ENCODE results near the gene PSPN. TPM values are rescaled to one million over a fixed set of nuclear protein-coding genes. Genes with fewer than 3 reads are reported as not detected.
A peak's percentile ranks its signal among the peaks of the same experiment; 100 is the strongest.

Gene PSPN
- total RNA-seq (2011; cell fraction: chromatin; rRNA removed; ENCODE audit: low replicate concordance) = 2.1 and 5.7 TPM in 2 replicates
- total RNA-seq (2011; cell fraction: nucleolus; rRNA removed) = 2.4 and 2.7 TPM in 2 replicates
- total RNA-seq (2011; cell fraction: nucleoplasm; rRNA removed) = 2.9 and 4.5 TPM in 2 replicates
- total RNA-seq (2014; rRNA removed) (0.78 and 0.82 TPM in 2 replicates), total RNA-seq (2014; rRNA removed; fragmentation: Illumina TruSeq; extraction: Trizol) (0.45 and 0.58 TPM in 2 replicates), total RNA-seq (2015; rRNA removed; fragmentation: Illumina TruSeq; extraction: Trizol) (0.83 and 0.87 TPM in 2 replicates), total RNA-seq (2021) (1.1 TPM in 2 replicates), polyA plus RNA-seq (2011; rRNA removed) (0.25 and 0.32 TPM in 2 replicates), polyA plus RNA-seq (2014; fragmentation: Illumina TruSeq; extraction: Trizol) (0.55 and 0.58 TPM in 2 replicates), polyA plus RNA-seq (2014; fragmentation: Nextera tagmentation; extraction: Ambion mirVana) (under 1 TPM; 0.21 to 0.29 TPM), polyA plus RNA-seq (2014; rRNA removed) (0.28 and 0.40 TPM in 2 replicates), polyA minus RNA-seq (2011; rRNA and poly(A)+ RNA removed) (0.39 and 0.56 TPM in 2 replicates), Bru-seq, nascent RNA (percentile 43 among the genes with signal in this experiment), BruChase-seq, experiment 1, labeled RNA remaining after a 2-hour chase (percentile 50 among the genes with signal in this experiment), BruChase-seq, experiment 2, labeled RNA remaining after a 6-hour chase (percentile 50 among the genes with signal in this experiment)
- polyA plus RNA-seq (2011; cell fraction: cytosol; rRNA removed) = 0.58 and 0.88 TPM in 2 replicates
- 0.72 and 1.00 TPM in 2 replicates for polyA plus RNA-seq (2011; cell fraction: nucleus; rRNA removed)
- polyA plus RNA-seq (2012) = 0.47 and 0.86 TPM in 2 replicates
- polyA minus RNA-seq (2011; cell fraction: cytosol; rRNA and poly(A)+ RNA removed) = 1.1 and 2.7 TPM in 2 replicates
- 0.67 and 0.81 TPM in 2 replicates for polyA minus RNA-seq (2011; cell fraction: nucleus; rRNA and poly(A)+ RNA removed)
- long read RNA-seq, experiment 1, transcript PSPN-202 (1 exons, 3,911 nt) = major isoform, 5 of 5 reads
- long read RNA-seq, experiment 1, partial matches to known transcripts = 0 of 5 reads
- long read RNA-seq, experiment 1, other reads (novel, unspliced or antisense) = 0 of 5 reads
- long read RNA-seq, experiment 2 = 0 reads
- long read RNA-seq, experiment 3, partial matches to known transcripts = 0 of 1 reads
- long read RNA-seq, experiment 3, other reads (novel, unspliced or antisense) = 0 of 1 reads

- Histone ChIP-seq H3K4me3 (no peak within 1 kb of the TSS), H3K36me3 (ENCODE audit: control insufficient read depth, insufficient read depth, low read length) (peaks cover 40% of the 10 kb centered on the region; the same call in 2 of the 3 replicates), H2AFZ (ENCODE audit: low read depth, low read length) (no peak within 1 kb of the TSS), H3K79me2 (ENCODE audit: control insufficient read depth, insufficient read depth, low read length) (peaks cover 7% of the 10 kb centered on the region; the same call in 2 of the 3 replicates), H3K27ac (ENCODE audit: extremely low read depth, low read depth, low read length) (no peak within 1 kb of the TSS), H3K9me1 (ENCODE audit: control insufficient read depth, insufficient read depth, low read length) (no peaks in the 10 kb centered on the region), H3K9me3 (replicated peaks; ENCODE audit: control insufficient read depth, insufficient read depth, low read depth, low read length) (no peaks in the 10 kb centered on the region), H3K4me1 (replicated peaks in 1 of 2; ENCODE audit: control insufficient read depth in 2 of 2, insufficient read depth in 2 of 2, low read length in 2 of 2) (peaks cover 8 to 54% of the 10 kb centered on the region in 2 experiments), H3K27me3 (ENCODE audit: control insufficient read depth in 2 of 2, insufficient read depth in 2 of 2, low read length in 2 of 2) (no peaks in the 10 kb centered on the region), H3K4me2 (ENCODE audit: insufficient read depth, low read length) (no peak within 1 kb of the TSS), H3K9ac (ENCODE audit: insufficient read depth in 1 of 2, low read depth in 2 of 2, low read length in 2 of 2) (peak within 1 kb of the TSS in 1 of 2 experiments; percentile 86; a peak in 2 of 4 replicates), H4K20me1 (replicated peaks; ENCODE audit: control insufficient read depth, insufficient read depth, low read length) (no peaks in the 10 kb centered on the region)
- no peak for ATAC-seq
- in situ Hi-C loops (cut with MboI) (no loop called here), intact Hi-C loops (cut with micrococcal nuclease) (no loop called here)
- 95% methylated on average over 20 of the region's 25 CpGs for WGBS (ENCODE audit: insufficient coverage, low coverage, missing lambda C conversion rate)
- no peak for FAIRE-seq
- TF ChIP-seq POLR2G (IDR thresholded peaks at IDR 0.05; ENCODE audit: low read depth, low read length) (peak; percentile 14; the same call in 1 of the 2 replicates), NCOA6 (IDR thresholded peaks at IDR 0.05) (no peak), NCOR1 (IDR thresholded peaks at IDR 0.05) (no peak), RBFOX2 (IDR thresholded peaks at IDR 0.05; ENCODE audit: low read depth, low read length) (peak; percentile 12)
- DNase-seq (ENCODE audit: extremely low read depth in 1 of 4, low spot score in 3 of 4) = peak in 1 of 4 experiments; percentile 10
- no TSS peak for BruUV-seq (replicated peaks)
- ChIA-PET CTCF (ENCODE audit: low intra/inter-chr PET ratio) (no interaction called here), POLR2A (interaction anchor here (1.4 to 2.5 kb wide), 2 partner anchors 13 to 16 kb away, joined by 4 to 8 read pairs; no protein-coding TSS in a partner anchor)
Measured at GRCh38 chr19:6375411-6376010, at the start of gene PSPN. Gene PSPN, minus strand, starts transcription at chr19:6375933. Its CDS starts 84 bp downstream, at chr19:6375849.
